GM23248 (cell line): ENCODE results near the gene RPS4Y1. TPM values are rescaled to one million over a fixed set of nuclear protein-coding genes. Genes with fewer than 3 reads are reported as not detected.

ENCODE experiments used
- DNase-seq: peaks from one replicate; pipeline ENCODE4 v3.0.0-alpha.2; 2015
- H2AFZ ChIP-seq: fragments of 200-600 bp; sonication (generic); 2 replicates; pipeline ENCODE4 v1.6.1; 2016; ENCODE audit warnings: antibody characterized with exemption
- H3F3A ChIP-seq: fragments of 200-600 bp; sonication (generic); 2 replicates; pipeline ENCODE4 v1.6.1; 2016; ENCODE audit warnings: mild to moderate bottlenecking, antibody characterized with exemption, mixed run types; ENCODE audit not compliant: insufficient read depth
- H3K27ac ChIP-seq: fragments of 200-600 bp; sonication (generic); 2 replicates; pipeline ENCODE4 v1.5.1; 2016; ENCODE audit warnings: mild to moderate bottlenecking
- H3K27me3 ChIP-seq: fragments of 200-600 bp; sonication (generic); replicated peaks from 2 replicates; pipeline ENCODE4 v1.6.1; 2016; ENCODE audit warnings: mild to moderate bottlenecking; ENCODE audit not compliant: insufficient read depth
- H3K36me3 ChIP-seq: fragments of 200-600 bp; sonication (generic); 2 replicates; pipeline ENCODE4 v1.6.1; 2016; ENCODE audit warnings: low read depth, mild to moderate bottlenecking
- H3K4me1 ChIP-seq: fragments of 200-600 bp; sonication (generic); 2 replicates; pipeline ENCODE4 v1.6.1; 2016; ENCODE audit warnings: mild to moderate bottlenecking; ENCODE audit not compliant: insufficient read depth
- H3K4me2 ChIP-seq: fragments of 200-600 bp; sonication (generic); one replicate; pipeline ENCODE4 v1.6.1; 2016; ENCODE audit warnings: mild to moderate bottlenecking; ENCODE audit not compliant: unreplicated experiment
- H3K4me3 ChIP-seq: fragments of 200-600 bp; sonication (generic); 2 replicates; pipeline ENCODE4 v1.5.1; 2016; ENCODE audit warnings: mild to moderate bottlenecking
- H3K79me2 ChIP-seq: fragments of 200-600 bp; sonication (generic); 2 replicates; pipeline ENCODE4 v1.6.1; 2016; ENCODE audit warnings: mild to moderate bottlenecking; ENCODE audit not compliant: insufficient read depth
- H3K9ac ChIP-seq: fragments of 200-600 bp; sonication (generic); 2 replicates; pipeline ENCODE4 v1.6.1; 2016; ENCODE audit warnings: mild to moderate bottlenecking
- H3K9me2 ChIP-seq: fragments of 200-600 bp; sonication (generic); 2 replicates; pipeline ENCODE4 v1.6.1; 2016; ENCODE audit warnings: mixed run types, mild to moderate bottlenecking, moderate library complexity; ENCODE audit not compliant: insufficient read depth
- H3K9me3 ChIP-seq: fragments of 200-600 bp; sonication (generic); one replicate; pipeline ENCODE4 v1.6.1; 2017; ENCODE audit warnings: low read depth
- H4K20me1 ChIP-seq: fragments of 200-600 bp; sonication (generic); 2 replicates; pipeline ENCODE4 v1.6.0; 2016; ENCODE audit not compliant: insufficient read depth
- EZH2 ChIP-seq: fragments of 200-600 bp; sonication (generic); IDR thresholded peaks from 2 replicates; pipeline ENCODE4 v1.6.1; 2018; ENCODE audit warnings: antibody characterized with exemption, mild to moderate bottlenecking; ENCODE audit not compliant: insufficient read depth, poor library complexity, severe bottlenecking
- EZH2phosphoT487 ChIP-seq: fragments of 200-600 bp; sonication (generic); IDR thresholded peaks from 2 replicates; pipeline ENCODE4 v1.6.1; 2018; ENCODE audit warnings: antibody characterized with exemption, moderate library complexity, mild to moderate bottlenecking, low read depth; ENCODE audit not compliant: insufficient read depth
- WGBS, 2 experiments: methylation state at CpG; one replicate each; pipeline ENCODE4 v1.1.6; 2015 to 2017; ENCODE audit warnings: low lambda C conversion rate in 2 of 2, low coverage in 1 of 2; ENCODE audit errors: missing lambda C conversion rate in 2 of 2; 5-methylcytosine and 5-hydroxymethylcytosine counted together
- in situ Hi-C: fragments of 300-500 bp; cut with MboI; formaldehyde crosslinking; loops from 2 replicates; pipeline ENCODE4 v1.15.0; 2020
- polyA plus RNA-seq: library from polyadenylated mRNA; unstranded; fragments of >200 nt; fragmentation: Nextera tagmentation; extraction: Ambion mirVana; gene quantifications from 2 replicates; pipeline ENCODE4 v1.2.1, GENCODE V29; 2016
- total RNA-seq: library from RNA; depleted of rRNA; stranded (reverse); fragments of >200 nt; shearing (Covaris generic); gene quantifications from 2 replicates; pipeline ENCODE4 v1.2.3, GENCODE V29; 2014

The RPS4Y1 gene
- total and polyA plus RNA-seq, 2 experiments from 2014 or later, result 204 to 237 TPM

DNA sequence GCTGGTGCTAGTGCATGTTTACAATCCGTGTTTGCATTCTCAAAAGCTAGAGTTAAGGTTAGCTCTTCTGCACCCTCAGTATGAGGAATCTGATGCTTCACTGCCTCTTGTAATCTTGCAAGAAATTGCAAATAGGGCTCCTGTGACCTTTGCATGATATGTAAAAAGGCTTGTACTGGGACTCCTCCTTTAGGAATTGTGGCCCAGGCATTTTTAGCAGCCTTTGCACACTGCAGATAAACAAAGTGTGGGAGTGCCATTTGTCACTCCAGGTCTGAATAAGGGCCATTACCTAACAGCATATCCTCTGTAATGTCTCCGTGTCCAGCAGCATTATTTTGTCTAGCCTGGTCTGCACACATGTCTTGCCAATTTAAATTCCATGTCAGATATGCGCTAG is 44.5 kb downstream of the RPS4Y1 start:
- no peak overlapping the region for H3K4me3 ChIP-seq
- no peak for DNase-seq
- TF ChIP-seq EZH2 (no peak), EZH2phosphoT487 (no peak)
- H2AFZ ChIP-seq, result no peak overlapping the region
- no peak overlapping the region for H3K4me2 ChIP-seq
- no peak overlapping the region for H3K27ac ChIP-seq
- peaks cover 25% of the 10 kb centered on the region for H3K4me1 ChIP-seq
- no peak overlapping the region for H3K9ac ChIP-seq
- H3K27me3 ChIP-seq, result no peaks in the 10 kb centered on the region
- H3F3A ChIP-seq, result peaks cover 22% of the 10 kb centered on the region; the same call in 1 of the 2 replicates
- WGBS, 2 experiments, result 40 to 53% methylated on average over 3 of the region's 3 CpGs
- H3K9me2 ChIP-seq, result no peaks in the 10 kb centered on the region
- no peaks in the 10 kb centered on the region for H3K79me2 ChIP-seq
- no peaks in the 10 kb centered on the region for H3K36me3 ChIP-seq
- in situ Hi-C loops, result no loop called here
- H3K9me3 ChIP-seq, result no peaks in the 10 kb centered on the region
- no peaks in the 10 kb centered on the region for H4K20me1 ChIP-seq

DNA sequence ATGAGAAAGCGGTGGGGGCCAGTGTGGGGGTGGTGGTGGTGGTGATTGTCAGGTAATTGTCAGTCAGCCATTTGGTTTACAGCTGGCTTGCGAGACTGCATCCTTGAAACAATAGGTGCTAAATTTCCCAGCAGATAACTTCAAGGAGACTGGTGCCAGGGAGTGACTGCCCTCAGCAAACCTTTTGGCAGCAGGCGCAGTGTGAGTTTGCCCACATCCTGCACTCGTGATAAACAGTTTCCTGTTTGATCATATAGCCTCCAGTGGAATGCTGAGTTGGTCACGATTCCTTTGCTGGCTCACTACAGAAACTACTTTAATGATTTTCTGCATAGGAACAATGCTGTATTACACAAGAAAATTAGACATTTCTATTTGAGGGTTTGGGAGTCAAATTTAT is 46.0 kb downstream of the RPS4Y1 start:
- peak overlapping the region; percentile 94 for H3K27ac ChIP-seq
- no peaks in the 10 kb centered on the region for H3K27me3 ChIP-seq
- peak overlapping the region; percentile 30 for H3K4me2 ChIP-seq
- no peaks in the 10 kb centered on the region for H4K20me1 ChIP-seq
- peaks cover 22% of the 10 kb centered on the region; the same call in 1 of the 2 replicates for H3F3A ChIP-seq
- peak overlapping the region; percentile 49; the same call in 1 of the 2 replicates for H2AFZ ChIP-seq
- in situ Hi-C loops, result no loop called here
- peak overlapping the region; percentile 30; the same call in 1 of the 2 replicates for H3K4me3 ChIP-seq
- no peaks in the 10 kb centered on the region for H3K36me3 ChIP-seq
- DNase-seq, result peak; percentile 76
- 11 to 12% methylated on average over 4 to 5 of the region's 5 CpGs for WGBS, 2 experiments
- peaks cover 25% of the 10 kb centered on the region for H3K4me1 ChIP-seq
- peak overlapping the region; percentile 68 for H3K9ac ChIP-seq
- no peaks in the 10 kb centered on the region for H3K79me2 ChIP-seq
- no peaks in the 10 kb centered on the region for H3K9me3 ChIP-seq
- TF ChIP-seq EZH2phosphoT487 (no peak), EZH2 (no peak)
- H3K9me2 ChIP-seq, result no peaks in the 10 kb centered on the region

DNA sequence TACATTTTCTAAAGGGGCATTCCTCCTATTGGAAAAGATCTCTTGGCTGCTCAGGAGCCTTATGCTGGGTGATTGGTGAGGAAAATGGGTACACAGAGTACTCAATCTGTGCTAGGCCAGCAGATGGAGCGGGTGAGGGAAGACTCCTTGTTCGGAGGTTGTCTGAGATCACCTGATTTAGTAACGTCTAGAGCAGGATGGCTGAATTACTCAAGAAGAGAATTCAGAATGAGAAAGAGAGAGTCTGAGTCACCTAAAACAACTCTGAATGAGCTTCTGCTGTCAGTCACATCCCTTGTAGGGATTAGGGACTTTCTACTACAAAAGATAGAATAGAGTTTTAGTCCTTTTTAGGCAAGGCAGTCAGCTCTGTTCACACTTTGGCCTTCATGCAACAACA is 46.6 kb downstream of the RPS4Y1 start:
- H3K9me3 ChIP-seq, result no peaks in the 10 kb centered on the region
- peak overlapping the region; percentile 49; the same call in 1 of the 2 replicates for H2AFZ ChIP-seq
- H4K20me1 ChIP-seq, result no peaks in the 10 kb centered on the region
- no peaks in the 10 kb centered on the region for H3K9me2 ChIP-seq
- in situ Hi-C loops, result no loop called here
- H3K27ac ChIP-seq, result peak overlapping the region; percentile 94
- peak overlapping the region; percentile 30 for H3K4me2 ChIP-seq
- H3K9ac ChIP-seq, result peak overlapping the region; percentile 68
- peaks cover 22% of the 10 kb centered on the region; the same call in 1 of the 2 replicates for H3F3A ChIP-seq
- H3K79me2 ChIP-seq, result no peaks in the 10 kb centered on the region
- H3K4me3 ChIP-seq, result peak overlapping the region; percentile 30; the same call in 1 of the 2 replicates
- 14% methylated on average over 3 of the region's 3 CpGs; no CpG with 5 or more reads in 1 of the 2 experiments for WGBS, 2 experiments
- no peaks in the 10 kb centered on the region for H3K27me3 ChIP-seq
- H3K4me1 ChIP-seq, result peaks cover 24% of the 10 kb centered on the region
- DNase-seq, result peak; percentile 73
- TF ChIP-seq EZH2 (no peak), EZH2phosphoT487 (no peak)
- no peaks in the 10 kb centered on the region for H3K36me3 ChIP-seq

- Histone ChIP-seq H3K9ac (no peak overlapping the region), H3K4me3 (no peak overlapping the region), H3K9me2 (no peaks in the 10 kb centered on the region), H3K27ac (no peak overlapping the region), H4K20me1 (no peaks in the 10 kb centered on the region), H3K4me1 (peaks cover 10% of the 10 kb centered on the region; the same call in 1 of the 2 replicates), H3K4me2 (no peak overlapping the region), H3F3A (peaks cover 8% of the 10 kb centered on the region; the same call in 1 of the 2 replicates), H3K9me3 (no peaks in the 10 kb centered on the region), H2AFZ (no peak overlapping the region), H3K36me3 (no peaks in the 10 kb centered on the region), H3K79me2 (no peaks in the 10 kb centered on the region), H3K27me3 (no peaks in the 10 kb centered on the region)
- no peak for TF ChIP-seq EZH2
- no peak for TF ChIP-seq EZH2phosphoT487
- DNase-seq, result peak; percentile 46
- in situ Hi-C loops, result no loop called here
- 81% methylated on average over 1 of the region's 1 CpG; no CpG with 5 or more reads in 1 of the 2 experiments for WGBS, 2 experiments
Observed at GRCh38 chrY:2893471-2893870, 52.1 kb downstream of the RPS4Y1 start.
